Endothelial cell of umbilical vein (primary cell): Measurements from ENCODE around the gene ME3. TPM values are rescaled to one million over a fixed set of nuclear protein-coding genes. Genes with fewer than 3 reads are reported as not detected.

Experiments
- BruUV-seq: library from RNA; stranded (reverse); fragments of 400-500 nt; replicated peaks from 2 replicates; lab custom pipeline; 2021; lab: Mats Ljungman, UMichigan
- CTCF ChIA-PET: fragments of 300-600, 350-600 bp; sonication (Branson Sonifier 250); formaldehyde crosslinking; loops from one replicate; lab custom pipeline; 2021; ENCODE audit warnings: antibody characterized with exemption, inconsistent platforms; lab: Charles Lee
- POLR2A ChIA-PET: fragments of 300-600, 350-600 bp; sonication (Branson Sonifier 250); formaldehyde crosslinking; loops from one replicate; lab custom pipeline; 2021; ENCODE audit warnings: antibody characterized with exemption, inconsistent platforms; lab: Charles Lee
- DNase-seq: peaks from one replicate; pipeline ENCODE4 v3.0.0-alpha.2; 2011; ENCODE audit warnings: low read depth, low spot score
- FAIRE-seq: peaks from 2 replicates; lab custom pipeline; 2011; peaks lifted over from hg19 to GRCh38; lab: Jason Lieb, UNC
- H2AFZ ChIP-seq: 2 replicates; pipeline ENCODE4 v1.6.0; 2012; ENCODE audit warnings: low read depth, low read length, control low read depth, inconsistent platforms
- H3K27ac ChIP-seq: 2 replicates; pipeline ENCODE4 v1.5.1; 2011; ENCODE audit warnings: low read depth, mild to moderate bottlenecking, control low read depth, low read length, moderate library complexity; ENCODE audit not compliant: insufficient read depth
- H3K27me3 ChIP-seq, 2 experiments: 2 replicates each; pipeline versions ENCODE4 v1.6.0 to v1.6.1; 2011; ENCODE audit warnings: low read length in 2 of 2, mixed read lengths in 1 of 2; ENCODE audit not compliant: control insufficient read depth in 2 of 2, insufficient read depth in 2 of 2
- H3K36me3 ChIP-seq, 2 experiments: 2 replicates in 1 of 2; 3 replicates in 1 of 2; pipeline ENCODE4 v1.5.1; 2011; ENCODE audit warnings: low read length in 2 of 2, mild to moderate bottlenecking in 1 of 2, moderate library complexity in 1 of 2; ENCODE audit not compliant: control insufficient read depth in 2 of 2, insufficient read depth in 2 of 2; ENCODE audit errors: extremely low read depth in 1 of 2
- H3K4me1 ChIP-seq: 3 replicates; pipeline ENCODE4 v1.5.1; 2011; ENCODE audit warnings: mild to moderate bottlenecking, low read length; ENCODE audit not compliant: control insufficient read depth, insufficient read depth; ENCODE audit errors: extremely low read depth
- H3K4me2 ChIP-seq: 2 replicates; pipeline ENCODE4 v1.6.1; 2011; ENCODE audit warnings: low read length, control low read depth, mixed read lengths; ENCODE audit not compliant: insufficient read depth
- H3K4me3 ChIP-seq, 3 experiments: fragments of 200-600 bp in 1 of 3; sonication (generic), shearing (Covaris generic) in 1 of 3; replicated peaks in 1 of 3; 2 replicates each; pipeline ENCODE4 v1.5.1; 2011 to 2016; ENCODE audit warnings: control low read depth in 3 of 3, low read length in 3 of 3, mild to moderate bottlenecking in 2 of 3, inconsistent platforms in 1 of 3, low read depth in 1 of 3, moderate library complexity in 1 of 3; ENCODE audit not compliant: insufficient read depth in 1 of 3
- H3K79me2 ChIP-seq: 2 replicates; pipeline ENCODE4 v1.6.0; 2012; ENCODE audit warnings: low read length, inconsistent platforms; ENCODE audit not compliant: control insufficient read depth, insufficient read depth
- H3K9ac ChIP-seq: replicated peaks from 2 replicates; pipeline ENCODE3; 2011; ENCODE audit warnings: low read length, control low read depth; ENCODE audit not compliant: insufficient read depth; ENCODE audit errors: extremely low read depth
- H3K9me1 ChIP-seq: replicated peaks from 3 replicates; pipeline ENCODE4 v1.6.0; 2011; ENCODE audit warnings: mild to moderate bottlenecking, low read length; ENCODE audit not compliant: control insufficient read depth, insufficient read depth; ENCODE audit errors: extremely low read depth
- H3K9me3 ChIP-seq: replicated peaks from 2 replicates; pipeline ENCODE4 v1.5.1; 2012; ENCODE audit warnings: low read length, inconsistent platforms; ENCODE audit not compliant: control insufficient read depth, insufficient read depth
- H4K20me1 ChIP-seq: replicated peaks from 2 replicates; pipeline ENCODE3; 2011; ENCODE audit warnings: mild to moderate bottlenecking, low read length; ENCODE audit not compliant: control insufficient read depth, insufficient read depth; ENCODE audit errors: extremely low read depth
- CTCF ChIP-seq, 2 donors: IDR thresholded peaks; 1 replicate in 1 of 2; 2 replicates in 1 of 2; pipeline ENCODE4 v1.5.1; 2011; ENCODE audit warnings: low read length in 2 of 2, mild to moderate bottlenecking in 2 of 2, moderate library complexity in 2 of 2, control low read depth in 1 of 2, inconsistent platforms in 1 of 2, low read depth in 1 of 2; ENCODE audit not compliant: insufficient read depth in 1 of 2; ENCODE audit errors: extremely low read depth in 1 of 2
- EZH2 ChIP-seq: IDR thresholded peaks from 2 replicates; pipeline ENCODE4 v1.6.1; 2012; ENCODE audit warnings: borderline replicate concordance, low read depth, mild to moderate bottlenecking, moderate library complexity, low read length, inconsistent platforms; ENCODE audit not compliant: severe bottlenecking
- FOS ChIP-seq: IDR thresholded peaks from 2 replicates; pipeline ENCODE4 v1.6.1; 2011; ENCODE audit warnings: mild to moderate bottlenecking, low read length, moderate library complexity, borderline replicate concordance; ENCODE audit not compliant: insufficient read depth
- GATA2 ChIP-seq: IDR thresholded peaks from 2 replicates; pipeline ENCODE4 v1.7.0; 2011; ENCODE audit warnings: low read depth, mild to moderate bottlenecking, moderate library complexity, mixed read lengths, low read length; ENCODE audit not compliant: insufficient read length, insufficient read depth
- JUN ChIP-seq: IDR thresholded peaks from 2 replicates; pipeline ENCODE4 v1.6.1; 2011; ENCODE audit warnings: borderline replicate concordance, low read depth; ENCODE audit not compliant: insufficient read length, insufficient read depth
- MAX ChIP-seq: IDR thresholded peaks from 2 replicates; pipeline ENCODE4 v1.6.1; 2011; ENCODE audit not compliant: insufficient read depth, insufficient read length
- MYC ChIP-seq: IDR thresholded peaks from one replicate; pipeline ENCODE4 v1.6.1; 2011; ENCODE audit warnings: mild to moderate bottlenecking, low read depth, low read length
- POLR2A ChIP-seq: IDR thresholded peaks from 2 replicates; pipeline ENCODE4 v1.6.1; 2012; ENCODE audit warnings: low read depth, mild to moderate bottlenecking, control low read depth, low read length
- POLR2AphosphoS5 ChIP-seq: IDR thresholded peaks from 2 replicates; pipeline ENCODE4 v1.6.1; 2012; ENCODE audit warnings: low read depth, mild to moderate bottlenecking, control low read depth, low read length, moderate library complexity; ENCODE audit not compliant: insufficient read depth
- dilution Hi-C: fragments of 300-500 bp; cut with MboI; formaldehyde crosslinking; loops from one replicate; pipeline ENCODE4 v1.15.0; 2019; ENCODE audit warnings: low sequenced_read_pairs; ENCODE audit not compliant: extremely low pct_ligation_motif_present
- intact Hi-C: fragments of 100-400 bp; cut with micrococcal nuclease; formaldehyde crosslinking; loops from one replicate; pipeline ENCODE4 v1.10.0; 2022
- polyA plus RNA-seq, 4 experiments: library from polyadenylated mRNA; depleted of rRNA in 3 of 4; stranded (reverse) in 3 of 4; unstranded in 1 of 4; fragments of >200 nt; gene quantifications; 2 replicates each; pipeline versions ENCODE4 v1.2.1 to v1.2.3, GENCODE V29; 2011 to 2012; ENCODE audit warnings: missing spikeins in 1 of 4
- total RNA-seq: library from RNA; stranded (reverse); gene quantifications from 2 replicates; pipeline ENCODE4 v1.2.3, GENCODE V29; 2021

The ME3 gene
- total and polyA plus RNA-seq, 2 donors (not counting 3 experiments of a cell fraction or from before 2014, with no cell fraction given) = 26.9 to 30.4 TPM

- Histone ChIP-seq H3K4me2 (no peak overlapping the region), H3K79me2 (no peaks in the 10 kb centered on the region), H3K36me3 (no peaks in the 10 kb centered on the region), H3K9me1 (no peaks in the 10 kb centered on the region), H3K9ac (no peak overlapping the region), H3K27ac (no peak overlapping the region), H4K20me1 (no peaks in the 10 kb centered on the region), H3K27me3 (no peaks in the 10 kb centered on the region), H3K4me3 (no peak overlapping the region), H3K4me1 (peaks cover 31% of the 10 kb centered on the region), H2AFZ (no peak overlapping the region), H3K9me3 (no peaks in the 10 kb centered on the region)
- FAIRE-seq = no peak
- BruUV-seq = no TSS peak
- intact Hi-C loops = no loop called here
- TF ChIP-seq CTCF (IDR thresholded peaks at IDR 0.05; ENCODE audit: extremely low read depth in 1 of 2, insufficient read depth in 1 of 2, low read depth in 1 of 2, low read length in 2 of 2) = no peak
- TF ChIP-seq EZH2 = no peak
- no peak for DNase-seq
- CTCF ChIA-PET = interaction anchor here (1.4 kb wide), 1 partner anchor 261 kb away, joined by 4 read pairs; no protein-coding TSS in a partner anchor
- POLR2A ChIA-PET = no interaction called here
- dilution Hi-C loops = no loop called here
Measured at GRCh38 chr11:86718521-86718920, 46.1 kb upstream of the ME3 start.

- Histone ChIP-seq H3K4me3 (no peak overlapping the region), H3K79me2 (no peaks in the 10 kb centered on the region), H3K4me1 (peaks cover 31% of the 10 kb centered on the region), H3K9ac (no peak overlapping the region), H2AFZ (no peak overlapping the region), H3K36me3 (no peaks in the 10 kb centered on the region), H4K20me1 (no peaks in the 10 kb centered on the region), H3K27me3 (no peaks in the 10 kb centered on the region), H3K4me2 (no peak overlapping the region), H3K9me3 (no peaks in the 10 kb centered on the region), H3K27ac (no peak overlapping the region), H3K9me1 (no peaks in the 10 kb centered on the region)
- no peak for FAIRE-seq
- DNase-seq = no peak
- intact Hi-C loops (no loop called here), dilution Hi-C loops (no loop called here)
- TF ChIP-seq FOS (no peak), EZH2 (no peak), POLR2A (no peak), GATA2 (no peak), MYC (no peak), POLR2AphosphoS5 (no peak), MAX (no peak), JUN (no peak), CTCF (IDR thresholded peaks at IDR 0.05; ENCODE audit: extremely low read depth in 1 of 2, insufficient read depth in 1 of 2, low read depth in 1 of 2, low read length in 2 of 2) (no peak)
- no TSS peak for BruUV-seq
- POLR2A ChIA-PET = no interaction called here
- CTCF ChIA-PET = interaction anchor here (1.4 kb wide), 1 partner anchor 261 kb away, joined by 4 read pairs; no protein-coding TSS in a partner anchor
Measured at GRCh38 chr11:86717817-86718501, 45.5 kb upstream of the ME3 start.
